BJ (cell line): Measurements from ENCODE around the gene UBR3. TPM values are rescaled to one million over a fixed set of nuclear protein-coding genes. Genes with fewer than 3 reads are reported as not detected.
A peak's percentile ranks its signal among the peaks of the same experiment; 100 is the strongest.

Experiments used
- CTCF ChIA-PET: fragments of 350-600 bp; formaldehyde crosslinking; extraction: SDS; loops from one replicate; lab custom pipeline; 2021; ENCODE audit warnings: antibody characterized with exemption, inconsistent platforms; lab: Yijun Ruan, JAX
- POLR2A ChIA-PET: fragments of 300-600 bp; sonication (Branson Sonifier 250); formaldehyde crosslinking; extraction: SDS; loops from one replicate; lab custom pipeline; 2021; ENCODE audit warnings: antibody characterized with exemption; lab: Charles Lee
- DNase-seq: peaks from one replicate; pipeline ENCODE4 v3.0.0-alpha.2; 2011; ENCODE audit warnings: low read depth
- H3K27me3 ChIP-seq: 2 replicates; pipeline ENCODE4 v1.6.0; 2011; ENCODE audit warnings: low read length; ENCODE audit not compliant: control insufficient read depth, insufficient read depth
- H3K36me3 ChIP-seq: 2 replicates; pipeline ENCODE4 v1.5.1; 2011; ENCODE audit warnings: low read length; ENCODE audit not compliant: control insufficient read depth, insufficient read depth
- H3K4me3 ChIP-seq: 2 replicates; pipeline ENCODE4 v1.5.1; 2011; ENCODE audit warnings: low read depth, mild to moderate bottlenecking, control low read depth, low read length
- polyA plus RNA-seq: library from polyadenylated mRNA; depleted of rRNA; stranded (reverse); fragments of >200 nt; gene quantifications from 2 replicates; pipeline ENCODE4 v1.2.3, GENCODE V29; 2011
- TF ChIP-seq, protein P1 (sequence below): IDR thresholded peaks from 2 replicates; pipeline ENCODE4 v1.5.1; 2011; ENCODE audit warnings: low read depth, mild to moderate bottlenecking, control low read depth, inconsistent platforms, low read length, moderate library complexity; ENCODE audit not compliant: insufficient read depth

Gene UBR3
- polyA plus RNA-seq, 1 experiment, result 7.5 TPM

DNA sequence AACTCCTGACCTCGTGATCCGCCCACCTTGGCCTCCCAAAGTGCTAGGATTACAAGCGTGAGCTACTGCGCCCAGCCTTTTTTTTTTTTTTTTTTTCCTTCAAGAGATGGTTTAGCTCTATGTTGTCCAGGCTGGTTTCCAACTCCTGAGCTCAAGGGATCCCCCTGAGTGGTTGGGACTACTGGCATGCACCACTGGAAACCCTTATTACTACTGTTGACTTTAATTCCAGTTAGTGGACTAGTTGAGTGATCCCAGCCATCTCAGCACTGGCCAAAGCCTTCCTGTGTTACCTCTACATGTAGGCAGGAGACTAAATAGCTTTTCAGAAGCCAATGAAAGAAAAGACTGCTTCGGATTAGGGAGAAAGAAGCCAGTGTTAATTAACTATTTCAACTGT, 36.7 kb upstream of the UBR3 start:
- Histone ChIP-seq H3K36me3 (no peaks in the 10 kb centered on the region), H3K4me3 (no peak overlapping the region), H3K27me3 (no peaks in the 10 kb centered on the region)
- ChIA-PET POLR2A (no interaction called here), CTCF (interaction anchor here (1.3 kb wide), 1 partner anchor 9 kb away, joined by 3 read pairs; no protein-coding TSS in a partner anchor)
- TF ChIP-seq, protein P1, sequence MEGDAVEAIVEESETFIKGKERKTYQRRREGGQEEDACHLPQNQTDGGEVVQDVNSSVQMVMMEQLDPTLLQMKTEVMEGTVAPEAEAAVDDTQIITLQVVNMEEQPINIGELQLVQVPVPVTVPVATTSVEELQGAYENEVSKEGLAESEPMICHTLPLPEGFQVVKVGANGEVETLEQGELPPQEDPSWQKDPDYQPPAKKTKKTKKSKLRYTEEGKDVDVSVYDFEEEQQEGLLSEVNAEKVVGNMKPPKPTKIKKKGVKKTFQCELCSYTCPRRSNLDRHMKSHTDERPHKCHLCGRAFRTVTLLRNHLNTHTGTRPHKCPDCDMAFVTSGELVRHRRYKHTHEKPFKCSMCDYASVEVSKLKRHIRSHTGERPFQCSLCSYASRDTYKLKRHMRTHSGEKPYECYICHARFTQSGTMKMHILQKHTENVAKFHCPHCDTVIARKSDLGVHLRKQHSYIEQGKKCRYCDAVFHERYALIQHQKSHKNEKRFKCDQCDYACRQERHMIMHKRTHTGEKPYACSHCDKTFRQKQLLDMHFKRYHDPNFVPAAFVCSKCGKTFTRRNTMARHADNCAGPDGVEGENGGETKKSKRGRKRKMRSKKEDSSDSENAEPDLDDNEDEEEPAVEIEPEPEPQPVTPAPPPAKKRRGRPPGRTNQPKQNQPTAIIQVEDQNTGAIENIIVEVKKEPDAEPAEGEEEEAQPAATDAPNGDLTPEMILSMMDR, result no peak
- DNase-seq, result no peak

DNA sequence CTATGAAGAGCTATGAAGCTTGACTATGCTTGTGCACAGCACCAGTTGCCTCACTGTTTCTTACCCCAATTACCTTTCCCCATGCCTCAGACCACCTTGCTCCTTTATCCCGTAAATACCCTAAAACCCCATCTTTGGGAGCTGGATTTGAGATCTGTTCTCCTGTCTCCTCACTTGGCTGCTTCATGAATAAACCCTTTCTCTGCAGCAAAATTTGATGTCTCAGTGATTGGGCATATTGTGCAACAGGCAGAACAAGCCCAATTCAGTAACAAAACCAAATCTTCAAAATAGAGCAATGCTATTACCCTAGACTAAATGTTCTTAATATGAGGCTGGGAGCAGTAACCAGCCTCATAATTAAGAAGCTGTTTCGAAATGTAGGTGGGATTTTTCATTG, 32.1 kb upstream of the UBR3 start:
- Histone ChIP-seq H3K4me3 (no peak overlapping the region), H3K27me3 (no peaks in the 10 kb centered on the region), H3K36me3 (no peaks in the 10 kb centered on the region)
- TF ChIP-seq, protein P1, result no peak
- no peak for DNase-seq
- ChIA-PET POLR2A (no interaction called here), CTCF (interaction anchor here (1.6 kb wide), 1 partner anchor 24 kb away, joined by 3 read pairs; no protein-coding TSS in a partner anchor)

DNA sequence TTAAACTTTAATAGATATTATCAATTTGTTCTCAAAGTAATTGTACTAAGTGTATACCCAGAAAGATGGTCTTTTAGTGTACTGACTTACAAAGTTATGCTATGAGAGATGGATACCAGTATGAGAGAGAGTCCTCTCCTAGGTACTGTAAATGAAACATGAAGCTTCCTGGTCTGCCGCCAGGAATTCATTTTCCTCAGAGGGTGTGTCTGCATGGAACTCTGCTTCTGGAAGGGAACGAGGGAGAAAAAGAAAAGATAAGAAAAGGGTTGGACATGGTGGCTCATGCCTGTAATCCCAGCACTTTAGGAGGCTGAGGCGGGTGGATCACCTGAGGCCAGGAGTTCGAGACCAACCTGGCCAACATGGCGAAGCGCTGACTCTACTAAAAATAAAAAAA, 30.8 kb upstream of the UBR3 start:
- Histone ChIP-seq H3K4me3 (no peak overlapping the region), H3K36me3 (peaks cover 1% of the 10 kb centered on the region; the same call in 1 of the 2 replicates), H3K27me3 (no peaks in the 10 kb centered on the region)
- POLR2A ChIA-PET, result no interaction called here
- DNase-seq, result no peak
- CTCF ChIA-PET, result no interaction called here
- TF ChIP-seq, protein P1, result no peak

DNA sequence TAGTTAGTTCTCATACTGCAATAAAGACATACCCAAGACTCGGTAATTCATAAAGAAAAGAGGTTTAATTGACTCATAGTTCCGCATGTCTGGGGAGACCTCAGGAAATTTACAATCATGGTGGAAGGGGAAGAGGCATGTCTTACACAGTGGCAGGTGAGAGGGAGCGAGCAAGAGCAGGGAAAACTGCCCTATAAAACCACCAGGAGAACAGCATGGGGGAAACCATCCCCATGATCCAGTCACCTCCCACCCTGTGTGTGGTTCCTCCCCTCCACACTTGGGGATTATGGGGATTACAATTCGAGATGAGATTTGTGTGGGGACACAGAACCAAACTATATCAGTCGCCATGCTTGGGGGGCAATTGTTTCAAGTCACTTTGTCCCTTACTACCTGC, 29.7 kb upstream of the UBR3 start:
- DNase-seq, result no peak
- TF ChIP-seq, protein P1, result no peak
- Histone ChIP-seq H3K36me3 (peaks cover 4% of the 10 kb centered on the region), H3K4me3 (no peak overlapping the region), H3K27me3 (no peaks in the 10 kb centered on the region)
- ChIA-PET CTCF (interaction anchor here (0.7 kb wide), 1 partner anchor 10 kb away, joined by 3 read pairs; no protein-coding TSS in a partner anchor), POLR2A (no interaction called here)

DNA sequence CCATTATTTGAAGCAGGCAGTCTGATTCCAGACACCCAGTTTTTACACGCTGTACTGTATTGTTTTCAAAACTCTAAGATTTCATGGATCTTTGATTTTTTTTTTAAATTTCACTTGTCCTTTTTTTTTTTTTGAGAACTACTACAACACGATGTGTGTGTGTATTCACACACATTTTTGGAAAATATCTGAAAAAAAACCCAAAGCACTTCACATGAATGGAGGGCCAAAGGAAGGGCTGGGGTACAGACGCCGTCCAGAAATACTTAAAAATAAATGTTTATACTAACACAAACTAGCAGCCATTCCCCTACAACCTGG, 28.9 kb upstream of the UBR3 start:
- Histone ChIP-seq H3K27me3 (no peaks in the 10 kb centered on the region), H3K36me3 (peaks cover 4% of the 10 kb centered on the region), H3K4me3 (peak overlapping the region; percentile 69)
- ChIA-PET POLR2A (no interaction called here), CTCF (interaction anchor here (0.7 kb wide), 1 partner anchor 11 kb away, joined by 3 read pairs; no protein-coding TSS in a partner anchor)
- TF ChIP-seq, protein P1, result no peak
- DNase-seq, result no peak
